Measurements from ENCODE around the gene TIE1. TPM values are rescaled to one million over a fixed set of nuclear protein-coding genes. Genes with fewer than 3 reads are reported as not detected.

Gene TIE1
- total RNA-seq, 6 experiments from 2014 or later: 5.8 to 12.2 (median 8.0) TPM

GRCh38 chr1:43366601-43367025 lies 65.8 kb downstream of the TIE1 start:
- no peaks in the 10 kb centered on the region for H3K27me3 ChIP-seq
- H3K4me3 ChIP-seq: peak overlapping the region; percentile 70 to 87 (median 71)
- H3K9me3 ChIP-seq: no peaks in the 10 kb centered on the region
- H3K27ac ChIP-seq: peak overlapping the region in 2 of 3 donors; percentile 80 to 90
- peaks cover 0 to 16% (median 7%) of the 10 kb centered on the region in 4 donors for H3K4me1 ChIP-seq
- ATAC-seq: no peak
- peaks cover 0 to 34% (median 11%) of the 10 kb centered on the region in 4 donors for H3K36me3 ChIP-seq
- WGBS (ENCODE audit: insufficient coverage, low coverage, low lambda C conversion rate, missing lambda C conversion rate): 29% methylated on average over 5 of the region's 5 CpGs
- intact Hi-C loops (cut with DNase I): no loop called here
- DNase-seq: no peak
- no peak for TF ChIP-seq POLR2A (IDR thresholded peaks at IDR 0.05)
- TF ChIP-seq CTCF (IDR thresholded peaks at IDR 0.05): no peak

- ATAC-seq (peak; percentile 58 to 73 (median 68)), DNase-seq (peak in 2 of 3 donors; percentile 43 to 66)
- Histone ChIP-seq H3K9me3 (no peaks in the 10 kb centered on the region), H3K27ac (peak overlapping the region; percentile 67 to 90 (median 80)), H3K4me1 (peaks cover 0 to 16% (median 7%) of the 10 kb centered on the region in 4 donors), H3K4me3 (peak overlapping the region; percentile 70 to 87 (median 71)), H3K27me3 (no peaks in the 10 kb centered on the region), H3K36me3 (peaks cover 0 to 28% (median 11%) of the 10 kb centered on the region in 4 donors)
- TF ChIP-seq POLR2A (IDR thresholded peaks at IDR 0.05): no peak
- peak in 1 of 4 donors; percentile 3 for TF ChIP-seq CTCF (IDR thresholded peaks at IDR 0.05)
- intact Hi-C loops (cut with DNase I): no loop called here
- WGBS (ENCODE audit: insufficient coverage, low coverage, low lambda C conversion rate, missing lambda C conversion rate): 0% methylated on average over 11 of the region's 48 CpGs
These were observed 66.5 kb downstream of the TIE1 start for GRCh38 chr1:43367026-43367903.

DNA sequence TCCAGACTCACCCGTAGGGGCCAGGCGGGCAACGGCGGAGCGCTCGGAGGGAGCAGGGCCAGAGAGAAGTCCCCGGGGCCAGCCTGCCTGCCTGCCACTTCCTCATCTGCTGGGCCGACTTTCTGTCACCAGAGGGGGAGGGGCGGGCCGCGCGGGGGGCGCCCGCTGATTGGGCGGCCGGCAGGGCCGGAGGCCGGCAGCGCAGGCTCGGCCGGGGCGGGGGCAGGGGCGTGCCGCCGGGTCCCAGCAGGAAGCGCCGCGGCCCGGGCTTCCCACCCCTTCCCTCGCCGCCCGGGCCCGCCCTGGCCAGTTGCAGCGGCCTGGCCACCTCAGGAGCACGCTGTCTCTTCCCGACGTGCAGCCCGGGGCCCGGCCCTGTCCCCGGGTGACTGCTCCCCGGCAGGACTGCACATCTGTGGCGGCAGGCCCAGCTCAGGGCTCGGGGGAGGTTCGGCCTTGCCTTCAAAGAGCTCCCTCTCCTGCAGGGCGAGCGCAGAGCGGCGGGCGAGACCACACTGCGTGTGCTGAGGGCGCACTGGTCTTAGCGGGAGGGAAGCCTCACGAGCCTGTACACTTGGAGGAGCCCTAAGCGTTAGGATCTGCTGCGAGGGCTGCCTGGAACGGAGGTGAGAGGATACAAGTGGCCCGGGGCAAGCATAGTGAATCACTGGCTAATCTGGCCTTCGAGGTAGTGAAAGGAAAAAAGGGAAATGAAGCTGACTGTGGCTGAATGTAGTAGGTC lies 67.3 kb downstream of the TIE1 start, which contains the start of gene ELOVL1:
ELOVL1 (minus strand) TSS at position 108 of the 742 bp plus-strand sequence. CDS start 2,402 bp downstream, outside the sequence.
- intact Hi-C loops (cut with DNase I): no loop called here
- peaks cover 0 to 22% (median 7%) of the 10 kb centered on the region in 4 donors for H3K4me1 ChIP-seq
- peak; percentile 90 to 97 (median 94) for ATAC-seq

More for the DNA sequence above, 67.3 kb downstream of the TIE1 start, which contains the start of gene ELOVL1:
- H3K9me3 ChIP-seq: no peaks in the 10 kb centered on the region
- peak; percentile 95 to 96 (median 96) for DNase-seq
- peak within 1 kb of the TSS; percentile 70 to 87 (median 71) for H3K4me3 ChIP-seq
- no peaks in the 10 kb centered on the region for H3K27me3 ChIP-seq
- TF ChIP-seq POLR2A (IDR thresholded peaks at IDR 0.05) (peak; percentile 89), CTCF (IDR thresholded peaks at IDR 0.05) (peak in 1 of 4 donors; percentile 15)
- 0% methylated on average over 18 of the region's 58 CpGs for WGBS (ENCODE audit: insufficient coverage, low coverage, low lambda C conversion rate, missing lambda C conversion rate)
- peaks cover 0 to 23% (median 8%) of the 10 kb centered on the region in 4 donors for H3K36me3 ChIP-seq
- H3K27ac ChIP-seq: peak within 1 kb of the TSS; percentile 67 to 90 (median 80)

All from right lobe of liver (tissue), 6 donors.